GM12878 (cell line): ENCODE results near the gene TMED5. TPM values are rescaled to one million over a fixed set of nuclear protein-coding genes. Genes with fewer than 3 reads are reported as not detected.
A peak's percentile ranks its signal among the peaks of the same experiment; 100 is the strongest.

ENCODE experiments used
- ATAC-seq: fragments of 200-7000 bp; cut with Tn5 transposase; 3 replicates; pipeline ENCODE4 v1.9.1; 2020; ENCODE audit warnings: mild to moderate bottlenecking, moderate library complexity
- Bru-seq: library from RNA; stranded (reverse); fragments of 400-500 nt; gene quantifications from one replicate; lab custom pipeline; 2021; lab: Mats Ljungman, UMichigan
- BruChase-seq, 2 experiments: library from RNA; stranded (reverse); fragments of 400-500 nt; gene quantifications; one replicate each; lab custom pipeline; 2021; lab: Mats Ljungman, UMichigan
- BruUV-seq: library from RNA; stranded (reverse); fragments of 400-500 nt; replicated peaks from 2 replicates; lab custom pipeline; 2021; lab: Mats Ljungman, UMichigan
- CTCF ChIA-PET: fragments of 300-600 bp; sonication (Branson Sonifier 250); formaldehyde crosslinking; extraction: SDS; loops from one replicate; lab custom pipeline; 2021; ENCODE audit warnings: inconsistent platforms; lab: Yijun Ruan, JAX
- POLR2A ChIA-PET: fragments of 350-600 bp; formaldehyde crosslinking; extraction: SDS; loops from one replicate; lab custom pipeline; 2021; ENCODE audit warnings: inconsistent platforms; lab: Charles Lee
- RAD21 ChIA-PET: fragments of 300-600 bp; sonication (Branson Sonifier 250); formaldehyde crosslinking; loops from one replicate; lab custom pipeline; 2023; ENCODE audit warnings: antibody characterized with exemption; ENCODE audit not compliant: unreplicated experiment; lab: Charles Lee
- SMC1A ChIA-PET: fragments of 300-600 bp; sonication (Branson Sonifier 250); formaldehyde crosslinking; loops from one replicate; lab custom pipeline; 2023; ENCODE audit not compliant: unreplicated experiment, uncharacterized antibody; lab: Charles Lee
- DNase-seq: peaks from one replicate; pipeline ENCODE4 v3.0.0-alpha.2; 2011; ENCODE audit warnings: low read depth, low spot score
- FAIRE-seq: peaks from 3 replicates; lab custom pipeline; 2011; peaks lifted over from hg19 to GRCh38; lab: Jason Lieb, UNC
- H2AFZ ChIP-seq: 2 replicates; pipeline ENCODE4 v1.6.0; 2011; ENCODE audit warnings: low read depth, low read length, control low read depth; ENCODE audit not compliant: control insufficient read depth
- H3K27ac ChIP-seq: 2 replicates; pipeline ENCODE4 v1.5.1; 2011; ENCODE audit warnings: control low read depth; ENCODE audit not compliant: control insufficient read depth, insufficient read depth
- H3K27me3 ChIP-seq, 2 experiments: replicated peaks in 1 of 2; 2 replicates each; pipeline versions ENCODE4 v1.6.0 to v1.6.1; 2011; ENCODE audit warnings: low read length in 1 of 2; ENCODE audit not compliant: control insufficient read depth in 2 of 2, insufficient read depth in 2 of 2
- H3K36me3 ChIP-seq, 2 experiments: 2 replicates each; pipeline ENCODE4 v1.5.1; 2011; ENCODE audit warnings: low read length in 1 of 2; ENCODE audit not compliant: control insufficient read depth in 2 of 2, insufficient read depth in 2 of 2
- H3K4me1 ChIP-seq: 2 replicates; pipeline ENCODE4 v1.6.1; 2011; ENCODE audit warnings: mild to moderate bottlenecking, low read length, moderate library complexity, mixed read lengths; ENCODE audit not compliant: control insufficient read depth, insufficient read depth
- H3K4me2 ChIP-seq: 2 replicates; pipeline ENCODE4 v1.6.0; 2011; ENCODE audit warnings: control low read depth; ENCODE audit not compliant: control insufficient read depth, insufficient read depth
- H3K4me3 ChIP-seq: fragments of 200-600 bp; sonication (generic); 2 replicates; pipeline ENCODE4 v1.5.1; 2016
- H3K79me2 ChIP-seq: 2 replicates; pipeline ENCODE4 v1.6.0; 2011; ENCODE audit warnings: low read length; ENCODE audit not compliant: control insufficient read depth, insufficient read depth
- H3K9ac ChIP-seq: 2 replicates; pipeline ENCODE4 v1.8.0; 2011; ENCODE audit warnings: low read length, control low read depth, mixed read lengths; ENCODE audit not compliant: control insufficient read depth, insufficient read depth
- H3K9me3 ChIP-seq: replicated peaks from 3 replicates; pipeline ENCODE4 v1.5.1; 2011; ENCODE audit warnings: mild to moderate bottlenecking, low read length; ENCODE audit not compliant: control insufficient read depth, insufficient read depth
- H4K20me1 ChIP-seq: 2 replicates; pipeline ENCODE4 v1.6.0; 2011; ENCODE audit not compliant: control insufficient read depth, insufficient read depth
- BHLHE40 ChIP-seq, 2 experiments: fragments of 450-650 bp in 1 of 2; IDR thresholded peaks; 2 replicates each; pipeline ENCODE4 v1.6.1; 2011 to 2017; ENCODE audit warnings: low read depth in 2 of 2, borderline replicate concordance in 1 of 2, improper control_type of control experiment in 1 of 2, low read length in 1 of 2, mild to moderate bottlenecking in 1 of 2
- CBFB ChIP-seq: IDR thresholded peaks from 2 replicates; pipeline ENCODE4 v1.6.1; 2016; ENCODE audit warnings: antibody characterized with exemption, low read depth
- CBX5 ChIP-seq: sonication (generic); IDR thresholded peaks from 2 replicates; pipeline ENCODE4 v1.6.1; 2016; ENCODE audit warnings: low read depth, moderate library complexity, mild to moderate bottlenecking, inconsistent platforms
- EGR1 ChIP-seq, 2 experiments: IDR thresholded peaks; 1 replicate in 1 of 2; 2 replicates in 1 of 2; pipeline ENCODE4 v1.6.1; 2011 to 2012; ENCODE audit warnings: low read depth in 2 of 2, low read length in 2 of 2, borderline replicate concordance in 1 of 2, mild to moderate bottlenecking in 1 of 2, moderate library complexity in 1 of 2
- HDAC2 ChIP-seq: fragments of 200-600 bp; sonication (generic); IDR thresholded peaks from 2 replicates; pipeline ENCODE4 v1.6.1; 2017
- HDAC6 ChIP-seq: fragments of 200-600 bp; sonication (generic); IDR thresholded peaks from one replicate; pipeline ENCODE4 v1.8.0; 2017; ENCODE audit warnings: antibody characterized with exemption; ENCODE audit not compliant: unreplicated experiment
- LARP7 ChIP-seq: fragments of 450-650 bp; IDR thresholded peaks from 2 replicates; pipeline ENCODE4 v1.6.1; 2017; ENCODE audit warnings: mild to moderate bottlenecking
- MYC ChIP-seq: IDR thresholded peaks from 2 replicates; pipeline ENCODE4 v1.6.1; 2011; ENCODE audit warnings: mild to moderate bottlenecking, low read length, moderate library complexity, inconsistent platforms; ENCODE audit not compliant: insufficient read depth, insufficient replicate concordance, insufficient read length, severe bottlenecking
- NBN ChIP-seq: fragments of 450-650 bp; IDR thresholded peaks from 2 replicates; pipeline ENCODE4 v1.6.1; 2016
- NFYB ChIP-seq: IDR thresholded peaks from 2 replicates; pipeline ENCODE4 v1.6.1; 2011; ENCODE audit warnings: low read depth, mild to moderate bottlenecking, low read length, improper control_type of control experiment, moderate library complexity; ENCODE audit not compliant: insufficient read depth
- NR2C1 ChIP-seq: fragments of 450-650 bp; IDR thresholded peaks from 2 replicates; pipeline ENCODE4 v1.6.1; 2017; ENCODE audit warnings: antibody characterized with exemption, mild to moderate bottlenecking, moderate library complexity
- RBBP5 ChIP-seq: fragments of 200-600 bp; sonication (generic); conservative IDR thresholded peaks from 2 replicates; pipeline ENCODE4 v1.6.1; 2016
- SP1 ChIP-seq: IDR thresholded peaks from one replicate; pipeline ENCODE4 v1.6.1; 2011; ENCODE audit warnings: low read depth, low read length
- SPI1 ChIP-seq: IDR thresholded peaks from 2 replicates; pipeline ENCODE4 v1.6.1; 2011; ENCODE audit warnings: low read depth, mild to moderate bottlenecking, low read length, moderate library complexity, borderline replicate concordance; ENCODE audit not compliant: insufficient read depth
- ZSCAN29 ChIP-seq: fragments of 450-650 bp; IDR thresholded peaks from 2 replicates; pipeline ENCODE4 v1.6.1; 2017; ENCODE audit warnings: mild to moderate bottlenecking, moderate library complexity
- WGBS: methylation state at CpG from one replicate; pipeline ENCODE4 v1.1.6; 2016; ENCODE audit warnings: low lambda C conversion rate; ENCODE audit not compliant: insufficient replicate concordance, insufficient coverage; ENCODE audit errors: missing lambda C conversion rate; 5-methylcytosine and 5-hydroxymethylcytosine counted together
- in situ Hi-C: fragments of 300-500 bp; cut with MboI; formaldehyde crosslinking; loops from 9 replicates; pipeline ENCODE4 v1.14.3; 2018; ENCODE audit warnings: mixed read lengths
- intact Hi-C: fragments of 100-400 bp; cut with micrococcal nuclease; formaldehyde crosslinking; loops from one replicate; pipeline ENCODE4 v1.14.2; 2022; ENCODE audit not compliant: unreplicated experiment
- long read RNA-seq, 2 experiments: library from polyadenylated mRNA; unstranded; transcript quantifications; one replicate each; pipeline ENCODE4 v2.0.0, GENCODE V29; 2019 to 2020
- polyA minus RNA-seq, 3 experiments: library from RNA; depleted of rRNA, polyadenylated mRNA; stranded (reverse); fragments of >200 nt; gene quantifications; 2 replicates each; pipeline ENCODE4 v1.2.3, GENCODE V29; 2011
- polyA plus RNA-seq, 11 experiments: library from polyadenylated mRNA; depleted of rRNA in 4 of 11; unstranded in 6 of 11; stranded (reverse) in 5 of 11; fragments of >200 nt; fragmentation: Nextera tagmentation in 4 of 11; fragmentation: Illumina TruSeq in 1 of 11; extraction: Ambion mirVana in 4 of 11; extraction: Trizol in 1 of 11; gene quantifications; 1 replicate in 1 of 11; 2 replicates in 10 of 11; pipeline versions ENCODE4 v1.2.1 to v1.2.3, GENCODE V29; 2011 to 2016; ENCODE audit warnings: inconsistent platforms in 2 of 11, missing spikeins in 2 of 11, low read depth in 1 of 11
- total RNA-seq, 4 experiments: library from RNA; depleted of rRNA in 3 of 4; stranded (reverse); fragments of >200 nt in 3 of 4; fragmentation: Illumina TruSeq in 1 of 4; extraction: Trizol in 1 of 4; gene quantifications; 2 replicates each; pipeline versions ENCODE4 v1.2.1 to v1.2.3, GENCODE V29; 2013 to 2021
- TF ChIP-seq, protein P1 (sequence below): fragments of 450-650 bp; IDR thresholded peaks from 2 replicates; pipeline ENCODE4 v1.6.1; 2016; ENCODE audit warnings: mild to moderate bottlenecking

TMED5 gene
- total RNA-seq (2013; cell fraction: nucleolus; rRNA removed), result 83.5 and 94.5 TPM in 2 replicates
- 66.8 and 74.4 TPM in 2 replicates for total RNA-seq (2014; rRNA removed)
- total RNA-seq (2014; rRNA removed; fragmentation: Illumina TruSeq; extraction: Trizol), result 53.0 and 53.6 TPM in 2 replicates
- total RNA-seq (2021), result 49.8 and 50.6 TPM in 2 replicates
- polyA plus RNA-seq (2011; ENCODE audit: low read depth), result 13.9 TPM
- 67.3 and 113 TPM in 2 replicates for polyA plus RNA-seq (2011; rRNA removed)
- 37.2 and 38.5 TPM in 2 replicates for polyA plus RNA-seq (2011; cell fraction: cytosol; rRNA removed)
- polyA plus RNA-seq (2011; cell fraction: nucleus; rRNA removed), result 28.6 and 33.2 TPM in 2 replicates
- 42.6 and 44.0 TPM in 2 replicates for polyA plus RNA-seq (2012)
- polyA plus RNA-seq (2014; fragmentation: Illumina TruSeq; extraction: Trizol), result 47.4 and 63.5 TPM in 2 replicates
- polyA plus RNA-seq (2014; fragmentation: Nextera tagmentation; extraction: Ambion mirVana), result 10 to 100 TPM; 18.5 to 19.9 TPM
- polyA plus RNA-seq (2014; rRNA removed), result 49.2 and 55.0 TPM in 2 replicates
- polyA plus RNA-seq (2016; fragmentation: Nextera tagmentation; extraction: Ambion mirVana), result 10 to 100 TPM; 76.9 to 80.6 TPM
- polyA minus RNA-seq (2011; rRNA and poly(A)+ RNA removed), result 39.9 and 55.5 TPM in 2 replicates
- 45.6 and 55.3 TPM in 2 replicates for polyA minus RNA-seq (2011; cell fraction: cytosol; rRNA and poly(A)+ RNA removed)
- 23.9 and 42.3 TPM in 2 replicates for polyA minus RNA-seq (2011; cell fraction: nucleus; rRNA and poly(A)+ RNA removed)
- percentile 96 among the genes with signal in this experiment for Bru-seq, nascent RNA
- percentile 97 among the genes with signal in this experiment for BruChase-seq, experiment 1, labeled RNA remaining after a 6-hour chase
- BruChase-seq, experiment 2, labeled RNA remaining after a 2-hour chase, result percentile 96 among the genes with signal in this experiment
- long read RNA-seq, experiment 1, full-length matches to known transcripts, result 27 of 32 reads
- long read RNA-seq, experiment 1, partial matches to known transcripts, result 1 of 32 reads
- long read RNA-seq, experiment 1, other reads (novel, unspliced or antisense), result 4 of 32 reads
- long read RNA-seq, experiment 2, full-length matches to known transcripts, result 122 of 150 reads
- long read RNA-seq, experiment 2, partial matches to known transcripts, result 3 of 150 reads
- long read RNA-seq, experiment 2, other reads (novel, unspliced or antisense), result 25 of 150 reads

DNA sequence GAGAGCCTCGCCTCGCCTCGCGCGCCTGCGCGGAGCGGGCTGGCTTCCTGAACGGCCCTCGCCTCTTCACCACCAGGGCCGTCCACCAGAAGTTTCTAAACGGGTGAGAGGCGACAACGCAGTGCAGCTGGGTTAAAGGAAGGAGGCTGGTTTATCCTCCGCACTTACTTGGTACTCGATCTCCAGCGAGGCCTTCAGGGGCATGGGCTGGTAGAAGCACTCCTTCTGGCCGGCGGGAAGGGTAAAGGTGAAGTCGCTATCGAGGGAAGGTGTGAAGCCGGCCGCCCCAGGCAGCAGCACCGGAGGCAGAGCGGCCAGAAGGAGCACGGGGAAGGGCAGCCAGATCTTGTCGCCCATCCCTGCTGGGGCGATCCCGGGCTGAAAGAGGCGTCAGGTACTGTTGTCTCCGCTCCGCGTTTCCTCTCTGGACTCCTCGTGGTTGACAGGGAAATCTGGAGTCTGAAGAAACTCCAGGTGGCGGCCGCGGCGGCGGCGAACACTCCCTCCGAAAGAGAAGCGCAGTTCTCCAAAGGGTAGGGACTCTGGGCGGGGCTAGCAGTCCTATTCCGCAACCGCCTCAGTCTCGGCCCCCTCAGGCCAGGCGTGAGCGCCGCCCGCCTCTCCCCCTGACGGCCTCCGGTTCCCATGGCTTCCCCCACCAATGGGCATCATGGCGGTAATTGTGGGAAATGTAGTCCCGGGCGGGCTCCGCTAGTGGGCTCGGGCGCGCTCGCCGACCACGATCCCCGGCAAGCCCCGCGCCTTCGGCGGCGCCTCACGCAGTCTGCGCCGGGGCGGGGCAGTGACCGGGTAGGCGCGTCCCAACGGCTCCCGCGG lies at the start of gene TMED5:
Gene TMED5, minus strand, starts transcription at position 528 of the 837 bp plus-strand sequence. Its CDS starts 171 bp downstream, at position 357.
- ChIA-PET CTCF (no interaction called here), POLR2A (interaction anchor here (1.5 kb wide), 1 partner anchor 100 kb away, joined by 15 read pairs; the partner anchor contains the start of gene MTF2), RAD21 (no interaction called here), SMC1A (no interaction called here)
- H3K9me3 ChIP-seq, result no peaks in the 10 kb centered on the region; the same call in 1 of the 3 replicates
- H3K4me1 ChIP-seq, result no peaks in the 10 kb centered on the region; the same call in 1 of the 2 replicates
- no peaks in the 10 kb centered on the region for H3K27me3 ChIP-seq
- intact Hi-C loops, result loop anchor here (1.0 to 10.0 kb wide), 5 partner anchors 101 to 667 kb away; partner anchors contain the start of genes DIPK1A, DR1, MTF2 and RPL5
- WGBS, result under 1% methylated on average over 78 of the region's 78 CpGs
- peak within 1 kb of the TSS; percentile 99 for H3K9ac ChIP-seq
- H3K79me2 ChIP-seq, result peaks cover 91% of the 10 kb centered on the region
- peaks cover 2 to 7% of the 10 kb centered on the region in 2 experiments; a peak in 2 of 4 replicates for H3K36me3 ChIP-seq
- peak within 1 kb of the TSS; percentile 99 for H3K27ac ChIP-seq
- TSS peak; percentile 57 for BruUV-seq
- peak; percentile 88 for ATAC-seq
- H4K20me1 ChIP-seq, result peaks cover 2% of the 10 kb centered on the region; the same call in 1 of the 2 replicates
- in situ Hi-C loops, result no loop called here
- peak within 1 kb of the TSS; percentile 95 for H3K4me3 ChIP-seq
- peak within 1 kb of the TSS; percentile 90 for H3K4me2 ChIP-seq
- peak; percentile 66 for FAIRE-seq
- H2AFZ ChIP-seq, result peak within 1 kb of the TSS; percentile 85
- peak; percentile 90 for DNase-seq
- no peak for TF ChIP-seq RBBP5
- TF ChIP-seq LARP7, result peak; percentile 89
- peak; percentile 54 for TF ChIP-seq SP1
- TF ChIP-seq ZSCAN29, result no peak
- TF ChIP-seq HDAC2, result no peak
- TF ChIP-seq HDAC6, result peak; percentile 69
- TF ChIP-seq, protein P1, sequence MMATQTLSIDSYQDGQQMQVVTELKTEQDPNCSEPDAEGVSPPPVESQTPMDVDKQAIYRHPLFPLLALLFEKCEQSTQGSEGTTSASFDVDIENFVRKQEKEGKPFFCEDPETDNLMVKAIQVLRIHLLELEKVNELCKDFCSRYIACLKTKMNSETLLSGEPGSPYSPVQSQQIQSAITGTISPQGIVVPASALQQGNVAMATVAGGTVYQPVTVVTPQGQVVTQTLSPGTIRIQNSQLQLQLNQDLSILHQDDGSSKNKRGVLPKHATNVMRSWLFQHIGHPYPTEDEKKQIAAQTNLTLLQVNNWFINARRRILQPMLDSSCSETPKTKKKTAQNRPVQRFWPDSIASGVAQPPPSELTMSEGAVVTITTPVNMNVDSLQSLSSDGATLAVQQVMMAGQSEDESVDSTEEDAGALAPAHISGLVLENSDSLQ, result no peak; the same call in 1 of the 2 replicates
- peak; percentile 8; the same call in 1 of the 2 replicates for TF ChIP-seq SPI1
- no peak for TF ChIP-seq CBFB
- peak; percentile 71; the same call in 1 of the 2 replicates for TF ChIP-seq NFYB
- peak; percentile 56 for TF ChIP-seq NR2C1
- peak; percentile 87 for TF ChIP-seq NBN
- peak; percentile 23 to 53; a peak in 2 of 3 replicates for TF ChIP-seq EGR1 (IDR thresholded peaks at IDR 0.05; ENCODE audit: borderline replicate concordance in 1 of 2, low read depth in 2 of 2, low read length in 2 of 2)
- peak; percentile 37 to 74; a peak in 3 of 4 replicates for TF ChIP-seq BHLHE40 (IDR thresholded peaks at IDR 0.05; ENCODE audit: borderline replicate concordance in 1 of 2, low read depth in 2 of 2, low read length in 1 of 2)
- TF ChIP-seq CBX5, result 0 out of 2 replicates have a peak, but pooled peaks have one; percentile 4
- TF ChIP-seq MYC, result no peak
